B cell (primary cell): Measurements from ENCODE around the gene TTC23L. TPM values are rescaled to one million over a fixed set of nuclear protein-coding genes. Genes with fewer than 3 reads are reported as not detected.

Experiments used
- ATAC-seq: fragments of 200-7000 bp; cut with Tn5 transposase; one replicate; pipeline ENCODE4 v1.10.0; 2021; ENCODE audit warnings: low read depth, mild to moderate bottlenecking, moderate number of reproducible peaks, moderate library complexity
- CTCF ChIA-PET: fragments of 350-600 bp; sonication (Branson Sonifier 250); formaldehyde crosslinking; loops from one replicate; lab custom pipeline; 2021; ENCODE audit warnings: antibody characterized with exemption, inconsistent platforms; lab: Charles Lee
- POLR2A ChIA-PET: fragments of 350-600 bp; sonication (Branson Sonifier 250); formaldehyde crosslinking; loops from one replicate; lab custom pipeline; 2021; ENCODE audit warnings: antibody characterized with exemption; lab: Charles Lee
- DNase-seq: peaks from one replicate; pipeline ENCODE4 v3.0.0; 2013
- H2AFZ ChIP-seq: 2 replicates; pipeline ENCODE4 v1.6.1; 2012; ENCODE audit warnings: mild to moderate bottlenecking, low read depth, low read length; ENCODE audit not compliant: insufficient read depth, poor library complexity, severe bottlenecking
- H3K27ac ChIP-seq, 2 donors: 1 replicate in 1 of 2; 2 replicates in 1 of 2; pipeline ENCODE4 v1.5.1; 2012 to 2013; ENCODE audit warnings: low read length in 2 of 2, mild to moderate bottlenecking in 2 of 2, moderate library complexity in 1 of 2
- H3K27me3 ChIP-seq, 4 experiments: fragments of 200-600 bp in 1 of 4; sonication (generic) in 1 of 4; replicated peaks in 1 of 4; 1 replicate in 2 of 4; 2 replicates in 2 of 4; pipeline versions ENCODE4 v1.6.1 to v1.7.0; 2013 to 2016; ENCODE audit warnings: low read length in 3 of 4, mild to moderate bottlenecking in 2 of 4, mixed read lengths in 1 of 4, moderate library complexity in 1 of 4; ENCODE audit not compliant: insufficient read depth in 4 of 4, control insufficient read depth in 3 of 4; ENCODE audit errors: control extremely low read depth in 1 of 4
- H3K36me3 ChIP-seq, 2 experiments: replicated peaks in 1 of 2; 1 replicate in 1 of 2; 2 replicates in 1 of 2; pipeline versions ENCODE4 v1.6.1 to v1.7.1; 2013; ENCODE audit warnings: low read length in 1 of 2; ENCODE audit not compliant: insufficient read depth in 2 of 2, control insufficient read depth in 1 of 2; ENCODE audit errors: control extremely low read depth in 1 of 2, extremely low read depth in 1 of 2
- H3K4me1 ChIP-seq, 2 donors: fragments of 200-600 bp in 1 of 2; sonication (generic) in 1 of 2; 1 replicate in 1 of 2; 2 replicates in 1 of 2; pipeline versions ENCODE4 v1.5.1 to v1.6.1; 2013 to 2017; ENCODE audit warnings: low read length in 2 of 2; ENCODE audit not compliant: control insufficient read depth in 2 of 2, insufficient read depth in 2 of 2
- H3K4me2 ChIP-seq: replicated peaks from 2 replicates; pipeline ENCODE3; 2012; ENCODE audit warnings: mild to moderate bottlenecking, low read depth, low read length; ENCODE audit not compliant: poor library complexity, severe bottlenecking
- H3K4me3 ChIP-seq, 5 experiments: fragments of 200-600 bp in 1 of 5; sonication (generic) in 1 of 5; 1 replicate in 3 of 5; 2 replicates in 2 of 5; pipeline versions ENCODE4 v1.5.1 to v1.7.0; 2011 to 2016; ENCODE audit warnings: low read length in 4 of 5, mild to moderate bottlenecking in 4 of 5, low read depth in 2 of 5, control low read depth in 1 of 5, moderate library complexity in 1 of 5; ENCODE audit not compliant: insufficient read depth in 1 of 5; ENCODE audit errors: control extremely low read depth in 1 of 5, extremely low read depth in 1 of 5
- H3K79me2 ChIP-seq: fragments of 200-600 bp; sonication (generic); one replicate; pipeline ENCODE4 v1.6.0; 2016; ENCODE audit warnings: low read length; ENCODE audit not compliant: control insufficient read depth, insufficient read depth
- H3K9ac ChIP-seq: fragments of 200-600 bp; sonication (generic); 2 replicates; pipeline ENCODE4 v1.6.1; 2017; ENCODE audit warnings: mild to moderate bottlenecking, low read length, moderate library complexity
- H3K9me3 ChIP-seq, 3 donors: one replicate each; pipeline versions ENCODE4 v1.6.1 to v1.7.1; 2013; ENCODE audit warnings: low read length in 2 of 3; ENCODE audit not compliant: control insufficient read depth in 2 of 3, insufficient read depth in 1 of 3; ENCODE audit errors: control extremely low read depth in 1 of 3
- H4K20me1 ChIP-seq: 2 replicates; pipeline ENCODE4 v1.6.0; 2012; ENCODE audit warnings: mild to moderate bottlenecking, low read length; ENCODE audit not compliant: insufficient read depth, control insufficient read depth, poor library complexity, severe bottlenecking
- H3K27ac Mint-ChIP-seq: one replicate; pipeline ENCODE4 v1.8.0; 2021; ENCODE audit warnings: mixed read lengths
- H3K27me3 Mint-ChIP-seq: one replicate; pipeline ENCODE4 v1.8.0; 2021; ENCODE audit warnings: mixed read lengths
- H3K4me1 Mint-ChIP-seq: one replicate; pipeline ENCODE4 v1.8.0; 2021; ENCODE audit warnings: mixed read lengths
- H3K4me3 Mint-ChIP-seq: one replicate; pipeline ENCODE4 v1.8.0; 2021; ENCODE audit warnings: mixed read lengths
- H3K9me3 Mint-ChIP-seq: one replicate; pipeline ENCODE4 v1.8.0; 2022; ENCODE audit warnings: mixed read lengths; ENCODE audit not compliant: insufficient read depth
- CTCF ChIP-seq: fragments of 200-600 bp; IDR thresholded peaks from one replicate; pipeline ENCODE4 v1.8.0; 2022; ENCODE audit warnings: antibody characterized with exemption, mild to moderate bottlenecking
- EZH2 ChIP-seq: IDR thresholded peaks from 2 replicates; pipeline ENCODE4 v1.6.1; 2012; ENCODE audit warnings: borderline replicate concordance, low read depth, mild to moderate bottlenecking, moderate library complexity, low read length; ENCODE audit not compliant: insufficient read depth, poor library complexity, severe bottlenecking
- WGBS: methylation state at CpG from one replicate; pipeline ENCODE4 v1.1.5; 2013; ENCODE audit warnings: missing lambda C conversion rate; ENCODE audit not compliant: insufficient coverage; 5-methylcytosine and 5-hydroxymethylcytosine counted together
- intact Hi-C: fragments of 100-400 bp; cut with micrococcal nuclease; formaldehyde crosslinking; loops from one replicate; pipeline ENCODE4 v1.10.0; 2022
- polyA plus RNA-seq: library from polyadenylated mRNA; depleted of rRNA; stranded (reverse); fragments of >200 nt; gene quantifications from 2 replicates; pipeline ENCODE4 v1.2.3, GENCODE V29; 2012
- total RNA-seq, 2 donors: library from RNA; stranded (reverse); fragments of 120-200 nt in 1 of 2; gene quantifications; 1 replicate in 1 of 2; 2 replicates in 1 of 2; pipeline versions ENCODE4 v1.2.3 to v1.2.4, GENCODE V29; 2013 to 2022

The TTC23L gene
- total and polyA plus RNA-seq, 2 donors (not counting 1 experiment from before 2014, with no cell fraction given): 0.03 to 0.15 TPM

GRCh38 chr5:34929720-34930461 is 90.9 kb downstream of the TTC23L start:
- CTCF ChIA-PET: interaction anchor here (1.0 to 2.2 kb wide), 7 partner anchors 10 to 406 kb away, joined by 3 to 24 read pairs (median 5); partner anchors contain the start of genes BRIX1, RAD1 and TTC23L
- peak overlapping the region; percentile 94 for H3K27ac Mint-ChIP-seq
- Histone ChIP-seq H3K36me3 (peaks cover 8 to 12% of the 10 kb centered on the region in 2 experiments), H3K27me3 (no peaks in the 10 kb centered on the region), H2AFZ (peak overlapping the region; percentile 87), H3K9me3 (no peaks in the 10 kb centered on the region), H3K4me2 (peak overlapping the region; percentile 76), H3K79me2 (peaks cover 43% of the 10 kb centered on the region), H3K4me1 (peaks cover 15 to 20% of the 10 kb centered on the region in 2 donors), H3K27ac (peak overlapping the region; percentile 67 to 94), H4K20me1 (no peaks in the 10 kb centered on the region), H3K4me3 (peak overlapping the region; percentile 60 to 88 (median 73)), H3K9ac (peak overlapping the region; percentile 90)
- peak; percentile 88 for DNase-seq
- TF ChIP-seq CTCF (no peak), EZH2 (no peak)
- under 1% methylated on average over 61 of the region's 70 CpGs for WGBS
- peaks cover 27% of the 10 kb centered on the region for H3K4me1 Mint-ChIP-seq
- no peaks in the 10 kb centered on the region for H3K9me3 Mint-ChIP-seq
- POLR2A ChIA-PET: interaction anchor here (0.6 to 2.5 kb wide), 5 partner anchors 14 to 1074 kb away, joined by 3 to 54 read pairs (median 5); partner anchors contain the start of genes AMACR, BRIX1 and RAD1
- peak; percentile 59 for ATAC-seq
- H3K27me3 Mint-ChIP-seq: no peaks in the 10 kb centered on the region
- intact Hi-C loops: loop anchor here (1.0 to 2.0 kb wide), 5 partner anchors 15 to 1489 kb away; partner anchors contain the start of genes BRIX1, RAD1, TARS1 and TTC23L
- peak overlapping the region; percentile 96 for H3K4me3 Mint-ChIP-seq
